IPS DF 6.9 (cell line): ENCODE measurements around the gene KRTAP12-2.
"Not testable (repeated sequence)": the region's sequence is repeated elsewhere in the genome, so short reads cannot be mapped to it uniquely, and the experiment has no call there.

Experiments
- DNase-seq: peaks from one replicate; pipeline ENCODE4 v3.0.0-alpha.2; 2013; ENCODE audit warnings: low read depth, low spot score
- H3K27ac ChIP-seq: one replicate; pipeline ENCODE4 v1.5.1; 2013; ENCODE audit warnings: low read length, control low read depth
- H3K27me3 ChIP-seq: 2 replicates; pipeline ENCODE4 v1.6.1; 2013; ENCODE audit warnings: mild to moderate bottlenecking, low read length; ENCODE audit not compliant: control insufficient read depth, insufficient read depth
- H3K36me3 ChIP-seq: 2 replicates; pipeline ENCODE4 v1.6.1; 2013; ENCODE audit warnings: low read length; ENCODE audit not compliant: control insufficient read depth, insufficient read depth
- H3K4me1 ChIP-seq: 2 replicates; pipeline ENCODE4 v1.6.1; 2013; ENCODE audit warnings: low read length; ENCODE audit not compliant: control insufficient read depth, insufficient read depth
- H3K4me3 ChIP-seq: 2 replicates; pipeline ENCODE4 v1.5.1; 2013; ENCODE audit warnings: mild to moderate bottlenecking, low read length
- H3K9me3 ChIP-seq: 2 replicates; pipeline ENCODE4 v1.6.1; 2013; ENCODE audit warnings: low read length, inconsistent platforms; ENCODE audit not compliant: control insufficient read depth, insufficient read depth
- WGBS: extraction: QIAGEN DNeasy Blood & Tissue Kit; methylation state at CpG from one replicate; pipeline ENCODE4 v1.1.7; 2013; ENCODE audit warnings: mixed read lengths, missing lambda C conversion rate; ENCODE audit not compliant: insufficient read length, insufficient coverage; 5-methylcytosine and 5-hydroxymethylcytosine counted together

Gene KRTAP12-2

GRCh38 chr21:44701541-44701940 is 34.8 kb upstream of the KRTAP12-2 start:
- Histone ChIP-seq H3K36me3 (no peaks in the 10 kb centered on the region), H3K4me1 (peaks cover 27% of the 10 kb centered on the region), H3K9me3 (no peaks in the 10 kb centered on the region), H3K27ac (no peak overlapping the region), H3K4me3 (no peak overlapping the region), H3K27me3 (no peaks in the 10 kb centered on the region; the same call in 1 of the 2 replicates)
- no CpG with 5 or more reads among the region's 12 CpGs for WGBS
- no peak for DNase-seq

- no CpG with 5 or more reads among the region's 14 CpGs for WGBS
These were observed 34.3 kb upstream of the KRTAP12-2 start for GRCh38 chr21:44701023-44701400.

DNA sequence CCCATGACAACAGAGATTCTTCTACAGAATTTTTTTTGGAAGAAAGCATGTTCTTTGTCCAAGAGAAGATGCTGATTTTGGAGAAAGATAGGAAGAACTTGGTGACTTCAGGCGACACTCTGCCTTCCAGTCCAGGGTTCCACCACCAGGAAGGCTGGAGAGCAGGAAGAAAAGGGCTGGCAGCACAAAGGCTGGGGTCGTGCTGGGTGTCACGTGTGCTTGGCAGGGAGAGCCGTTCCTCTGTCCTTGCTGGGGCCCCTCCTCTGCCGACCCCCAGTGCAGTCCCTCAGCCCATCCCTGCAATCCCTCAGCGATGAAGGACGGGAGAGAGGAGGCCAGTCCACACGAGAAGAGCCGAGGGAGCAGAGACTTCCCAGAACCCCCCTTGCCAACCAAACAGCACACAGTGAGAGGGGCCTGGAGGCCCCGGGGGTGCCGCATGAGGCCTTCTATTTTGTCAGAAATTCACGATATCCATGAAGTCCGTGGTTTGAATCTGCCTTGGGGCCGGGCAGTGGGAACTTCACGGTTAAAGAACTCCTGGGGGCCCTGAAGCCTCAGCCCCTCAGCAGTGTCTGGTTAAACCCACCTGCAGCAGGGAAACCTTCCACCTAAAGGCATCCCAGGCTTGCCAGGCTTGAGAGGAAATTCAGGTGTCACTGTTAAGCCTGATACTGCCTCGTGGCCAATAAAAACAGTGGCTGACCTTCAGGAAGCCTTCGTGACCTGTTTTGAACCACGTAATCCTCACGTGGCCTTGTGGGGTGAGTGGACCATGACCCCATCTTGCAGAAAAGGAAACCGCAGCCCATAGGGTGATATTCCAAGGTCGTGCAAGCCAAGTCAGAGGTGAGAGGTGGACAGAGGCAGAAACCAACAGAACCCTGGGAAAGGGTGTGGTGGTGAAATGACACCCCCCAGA is 33.6 kb upstream of the KRTAP12-2 start:
- Histone ChIP-seq H3K4me3 (no peak overlapping the region), H3K9me3 (no peaks in the 10 kb centered on the region), H3K27me3 (no peaks in the 10 kb centered on the region), H3K36me3 (no peaks in the 10 kb centered on the region), H3K27ac (no peak overlapping the region), H3K4me1 (peaks cover 23% of the 10 kb centered on the region)
- no CpG with 5 or more reads among the region's 21 CpGs for WGBS
- no peak for DNase-seq

More at GRCh38 chr21:44701023-44701400, 34.3 kb upstream of the KRTAP12-2 start:
- H3K4me1 ChIP-seq, result peaks cover 23% of the 10 kb centered on the region
- no peak overlapping the region for H3K4me3 ChIP-seq
- H3K36me3 ChIP-seq, result no peaks in the 10 kb centered on the region
- no peaks in the 10 kb centered on the region for H3K27me3 ChIP-seq
- DNase-seq, result no peak
- H3K9me3 ChIP-seq, result no peaks in the 10 kb centered on the region
- H3K27ac ChIP-seq, result no peak overlapping the region

GRCh38 chr21:44699502-44700001 is 32.8 kb upstream of the KRTAP12-2 start:
- H3K9me3 ChIP-seq, result no peaks in the 10 kb centered on the region
- WGBS, result no CpG with 5 or more reads among the region's 17 CpGs
- no peak overlapping the region for H3K27ac ChIP-seq
- H3K4me3 ChIP-seq, result no peak overlapping the region
- peaks cover 23% of the 10 kb centered on the region for H3K4me1 ChIP-seq
- H3K36me3 ChIP-seq, result no peaks in the 10 kb centered on the region
- DNase-seq, result no peak
- H3K27me3 ChIP-seq, result no peaks in the 10 kb centered on the region

DNA sequence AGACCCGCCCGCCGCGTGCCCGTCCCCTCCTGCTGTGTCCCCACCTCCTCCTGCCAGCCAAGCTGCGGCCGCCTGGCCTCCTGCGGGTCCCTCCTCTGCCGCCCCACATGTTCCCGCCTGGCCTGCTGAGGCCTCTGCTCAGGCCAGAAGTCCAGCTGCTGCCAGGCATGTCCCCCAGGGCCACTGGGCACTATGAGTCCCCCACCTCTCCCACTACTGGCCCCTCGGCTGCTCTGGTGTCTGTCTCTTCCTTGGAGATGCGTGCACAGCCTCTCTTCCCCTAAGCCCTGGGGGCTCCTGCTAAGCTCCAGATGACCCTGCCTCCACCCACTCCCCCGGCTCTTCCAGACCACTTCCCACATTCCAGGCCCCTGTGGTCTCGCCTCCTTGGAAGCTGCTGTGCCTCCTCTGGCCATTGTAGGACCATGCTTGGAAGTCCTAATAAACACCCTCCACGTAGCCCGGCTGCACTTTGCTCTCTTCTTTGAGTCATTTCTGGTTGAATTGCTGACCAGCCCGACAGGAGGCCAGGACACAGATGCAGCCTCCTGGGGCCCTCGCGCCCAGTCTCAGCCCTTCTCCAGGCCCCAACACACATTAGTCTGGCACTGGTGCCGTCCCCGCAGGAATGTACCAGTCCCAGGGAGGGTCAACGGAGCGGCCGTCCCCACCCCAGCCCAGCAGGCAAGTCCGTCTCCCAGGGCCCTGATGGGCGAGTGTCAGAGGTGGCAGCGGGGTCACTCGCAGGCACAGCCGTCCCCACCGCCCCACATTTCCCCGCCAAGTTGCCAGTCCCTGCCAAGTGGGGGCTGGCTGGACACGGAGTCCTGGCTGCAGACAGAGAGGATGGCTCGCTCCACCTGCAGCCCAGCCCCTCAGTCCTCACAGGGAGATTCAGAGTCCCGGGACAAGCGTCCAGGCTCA is 31.3 kb upstream of the KRTAP12-2 start:
- Histone ChIP-seq H3K27ac (no peak overlapping the region), H3K4me1 (peaks cover 14% of the 10 kb centered on the region), H3K9me3 (no peaks in the 10 kb centered on the region), H3K27me3 (no peaks in the 10 kb centered on the region), H3K36me3 (no peaks in the 10 kb centered on the region), H3K4me3 (no peak overlapping the region)
- no CpG with 5 or more reads among the region's 35 CpGs for WGBS
- no peak for DNase-seq

DNA sequence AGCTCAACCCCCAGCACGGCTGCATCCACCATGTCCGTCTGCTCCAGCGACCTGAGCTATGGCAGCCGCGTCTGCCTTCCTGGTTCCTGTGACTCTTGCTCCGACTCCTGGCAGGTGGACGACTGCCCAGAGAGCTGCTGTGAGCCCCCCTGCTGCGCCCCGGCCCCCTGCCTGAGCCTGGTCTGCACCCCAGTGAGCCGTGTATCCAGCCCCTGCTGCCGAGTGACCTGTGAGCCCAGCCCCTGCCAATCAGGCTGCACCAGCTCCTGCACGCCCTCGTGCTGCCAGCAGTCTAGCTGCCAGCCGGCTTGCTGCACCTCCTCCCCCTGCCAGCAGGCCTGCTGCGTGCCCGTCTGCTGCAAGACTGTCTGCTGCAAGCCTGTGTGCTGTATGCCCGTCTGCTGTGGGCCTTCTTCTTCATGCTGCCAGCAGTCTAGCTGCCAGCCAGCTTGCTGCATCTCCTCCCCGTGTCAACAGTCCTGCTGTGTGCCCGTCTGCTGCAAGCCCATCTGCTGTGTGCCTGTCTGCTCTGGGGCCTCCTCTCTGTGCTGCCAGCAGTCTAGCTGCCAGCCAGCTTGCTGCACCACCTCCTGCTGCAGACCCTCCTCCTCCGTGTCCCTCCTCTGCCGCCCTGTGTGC is 30.6 kb upstream of the KRTAP12-2 start, which contains the start of gene KRTAP10-12:
Gene KRTAP10-12, plus strand, starts transcription at position 1 of the 639 bp plus-strand sequence. Its CDS starts 30 bp downstream, at position 31.
- H3K4me3 ChIP-seq, H3K27me3 ChIP-seq, H3K4me1 ChIP-seq, H3K9me3 ChIP-seq, H3K27ac ChIP-seq, DNase-seq, H3K36me3 ChIP-seq: not testable (repeated sequence)
- no CpG with 5 or more reads among the region's 21 CpGs for WGBS

- no peak for DNase-seq
- H3K9me3 ChIP-seq, result no peaks in the 10 kb centered on the region
- no peaks in the 10 kb centered on the region for H3K27me3 ChIP-seq
- H3K4me3 ChIP-seq, result no peak overlapping the region
- peaks cover 8% of the 10 kb centered on the region for H3K4me1 ChIP-seq
- no CpG with 5 or more reads among the region's 10 CpGs for WGBS
- no peak overlapping the region for H3K27ac ChIP-seq
- H3K36me3 ChIP-seq, result no peaks in the 10 kb centered on the region
These were observed 29.8 kb upstream of the KRTAP12-2 start for GRCh38 chr21:44696572-44696971.

GRCh38 chr21:44695641-44696040 is 28.9 kb upstream of the KRTAP12-2 start:
- Histone ChIP-seq H3K27me3 (no peaks in the 10 kb centered on the region), H3K4me1 (peaks cover 8% of the 10 kb centered on the region)
- WGBS, result no CpG with 5 or more reads among the region's 8 CpGs

GRCh38 chr21:44695184-44695583 is 28.5 kb upstream of the KRTAP12-2 start:
- no peaks in the 10 kb centered on the region for H3K27me3 ChIP-seq
- DNase-seq, result no peak
- peaks cover 8% of the 10 kb centered on the region for H3K4me1 ChIP-seq
- H3K36me3 ChIP-seq, result no peaks in the 10 kb centered on the region
- no peak overlapping the region for H3K4me3 ChIP-seq
- WGBS, result no CpG with 5 or more reads among the region's 8 CpGs
- no peaks in the 10 kb centered on the region for H3K9me3 ChIP-seq
- no peak overlapping the region for H3K27ac ChIP-seq

More at GRCh38 chr21:44695641-44696040, 28.9 kb upstream of the KRTAP12-2 start:
- H3K9me3 ChIP-seq, result no peaks in the 10 kb centered on the region
- no peak overlapping the region for H3K4me3 ChIP-seq
- H3K36me3 ChIP-seq, result no peaks in the 10 kb centered on the region
- DNase-seq, result no peak
- H3K27ac ChIP-seq, result no peak overlapping the region

GRCh38 chr21:44694776-44695175 is 28.0 kb upstream of the KRTAP12-2 start:
- H3K4me1 ChIP-seq, result peaks cover 8% of the 10 kb centered on the region
- no peak overlapping the region for H3K4me3 ChIP-seq
- no peak overlapping the region for H3K27ac ChIP-seq
- no peaks in the 10 kb centered on the region for H3K9me3 ChIP-seq
- WGBS, result no CpG with 5 or more reads among the region's 11 CpGs
- no peaks in the 10 kb centered on the region for H3K27me3 ChIP-seq
- no peak for DNase-seq
- no peaks in the 10 kb centered on the region for H3K36me3 ChIP-seq
